PC-3 (cell line): ENCODE data around the gene SLC25A17. TPM values are rescaled to one million over a fixed set of nuclear protein-coding genes. Genes with fewer than 3 reads are reported as not detected.

ENCODE experiments used
- ATAC-seq: fragments of 200-7000 bp; cut with Tn5 transposase; 2 replicates; pipeline ENCODE4 v1.9.1; 2020; ENCODE audit warnings: mild to moderate bottlenecking, moderate library complexity
- BruUV-seq: library from RNA; stranded (reverse); fragments of 400-500 nt; replicated peaks from 2 replicates; lab custom pipeline; 2021; lab: Mats Ljungman, UMichigan
- CTCF ChIA-PET: fragments of 300-600 bp; sonication (Branson Sonifier 250); formaldehyde crosslinking; loops from one replicate; lab custom pipeline; 2022; ENCODE audit warnings: antibody characterized with exemption; lab: Charles Lee
- POLR2A ChIA-PET: fragments of 300-600 bp; sonication (Branson Sonifier 250); formaldehyde crosslinking; loops from one replicate; lab custom pipeline; 2022; ENCODE audit warnings: antibody characterized with exemption; ENCODE audit not compliant: unreplicated experiment; lab: Charles Lee
- DNase-seq: peaks from one replicate; pipeline ENCODE4 v3.0.0-alpha.2; 2015
- H2AFZ ChIP-seq: fragments of 300-600 bp; sonication (generic); 2 replicates; pipeline ENCODE4 v1.6.0; 2016; ENCODE audit warnings: antibody characterized with exemption, low read length
- H3F3A ChIP-seq: fragments of 300-600 bp; sonication (generic); one replicate; pipeline ENCODE4 v1.6.0; 2017; ENCODE audit warnings: antibody characterized with exemption, low read length, control low read depth, mild to moderate bottlenecking; ENCODE audit not compliant: unreplicated experiment
- H3K27ac ChIP-seq: fragments of 300-600 bp; sonication (generic); 2 replicates; pipeline ENCODE4 v1.5.1; 2016; ENCODE audit warnings: mild to moderate bottlenecking, low read length
- H3K27me3 ChIP-seq: fragments of 300-600 bp; sonication (generic); 2 replicates; pipeline ENCODE4 v1.6.1; 2016; ENCODE audit warnings: low read length, mixed read lengths
- H3K36me3 ChIP-seq: fragments of 300-600 bp; sonication (generic); 2 replicates; pipeline ENCODE4 v1.6.1; 2016; ENCODE audit warnings: low read depth, mixed run types, low read length, mixed read lengths
- H3K4me1 ChIP-seq: fragments of 300-600 bp; sonication (generic); 2 replicates; pipeline ENCODE4 v1.5.1; 2016; ENCODE audit warnings: low read length; ENCODE audit not compliant: insufficient read depth
- H3K4me2 ChIP-seq: fragments of 300-600 bp; sonication (generic); 2 replicates; pipeline ENCODE4 v1.6.0; 2016; ENCODE audit warnings: low read length
- H3K4me3 ChIP-seq: fragments of 300-600 bp; sonication (generic); 2 replicates; pipeline ENCODE4 v1.5.1; 2016; ENCODE audit warnings: mild to moderate bottlenecking, low read length, mixed read lengths
- H3K79me2 ChIP-seq: fragments of 300-600 bp; sonication (generic); 2 replicates; pipeline ENCODE4 v1.6.1; 2017; ENCODE audit warnings: low read length, mixed read lengths
- H3K9ac ChIP-seq: fragments of 300-600 bp; sonication (generic); 2 replicates; pipeline ENCODE4 v1.6.0; 2016; ENCODE audit warnings: mild to moderate bottlenecking, low read length
- H3K9me2 ChIP-seq: fragments of 300-600 bp; sonication (generic); replicated peaks from 2 replicates; pipeline ENCODE4 v1.6.1; 2016; ENCODE audit warnings: mixed run types, low read length, mixed read lengths
- H3K9me3 ChIP-seq: fragments of 300-600 bp; sonication (generic); 2 replicates; pipeline ENCODE4 v1.6.1; 2016; ENCODE audit warnings: low read length, mixed read lengths
- H4K20me1 ChIP-seq: fragments of 300-600 bp; sonication (generic); 2 replicates; pipeline ENCODE4 v1.6.1; 2016; ENCODE audit warnings: low read length, mixed read lengths
- EZH2 ChIP-seq: fragments of 300-600 bp; sonication (generic); IDR thresholded peaks from one replicate; pipeline ENCODE4 v1.6.1; 2017; ENCODE audit warnings: antibody characterized with exemption, mild to moderate bottlenecking, low read length; ENCODE audit not compliant: unreplicated experiment
- EZH2phosphoT487 ChIP-seq: fragments of 300-600 bp; sonication (generic); IDR thresholded peaks from 2 replicates; pipeline ENCODE4 v1.6.1; 2018; ENCODE audit warnings: mild to moderate bottlenecking, antibody characterized with exemption, low read length, borderline replicate concordance
- intact Hi-C: fragments of 100-400 bp; cut with micrococcal nuclease; formaldehyde crosslinking; loops from 2 replicates; pipeline ENCODE4 v1.9.0; 2023
- total RNA-seq: library from RNA; depleted of rRNA; stranded (reverse); fragments of >200 nt; gene quantifications from 2 replicates; pipeline ENCODE4 v1.2.3, GENCODE V29; 2014
- TF ChIP-seq, protein P1 (sequence below): fragments of 300-600 bp; sonication (generic); conservative IDR thresholded peaks from 2 replicates; pipeline ENCODE4 v1.5.1; 2017; ENCODE audit warnings: antibody characterized with exemption, low read depth, mild to moderate bottlenecking, low read length

Gene SLC25A17
- total RNA-seq, 1 experiment from 2014 or later = 18.3 TPM

- peak; percentile 12 for DNase-seq
- no peak overlapping the region for H3K4me3 ChIP-seq
- ChIA-PET POLR2A (no interaction called here), CTCF (no interaction called here)
- H3K4me2 ChIP-seq = no peak overlapping the region
- no peaks in the 10 kb centered on the region for H4K20me1 ChIP-seq
- H3K9me2 ChIP-seq = no peaks in the 10 kb centered on the region
- H3K79me2 ChIP-seq = no peaks in the 10 kb centered on the region
- intact Hi-C loops = no loop called here
- no peak overlapping the region for H3K9ac ChIP-seq
- BruUV-seq = no TSS peak
- H3F3A ChIP-seq = no peaks in the 10 kb centered on the region
- peak; percentile 48 for ATAC-seq
- H3K4me1 ChIP-seq = peaks cover 7% of the 10 kb centered on the region; the same call in 1 of the 2 replicates
- H3K27me3 ChIP-seq = no peaks in the 10 kb centered on the region
- no peaks in the 10 kb centered on the region for H3K36me3 ChIP-seq
- H2AFZ ChIP-seq = no peak overlapping the region
- H3K27ac ChIP-seq = no peak overlapping the region
- TF ChIP-seq EZH2phosphoT487 (no peak), EZH2 (no peak)
- TF ChIP-seq, protein P1, sequence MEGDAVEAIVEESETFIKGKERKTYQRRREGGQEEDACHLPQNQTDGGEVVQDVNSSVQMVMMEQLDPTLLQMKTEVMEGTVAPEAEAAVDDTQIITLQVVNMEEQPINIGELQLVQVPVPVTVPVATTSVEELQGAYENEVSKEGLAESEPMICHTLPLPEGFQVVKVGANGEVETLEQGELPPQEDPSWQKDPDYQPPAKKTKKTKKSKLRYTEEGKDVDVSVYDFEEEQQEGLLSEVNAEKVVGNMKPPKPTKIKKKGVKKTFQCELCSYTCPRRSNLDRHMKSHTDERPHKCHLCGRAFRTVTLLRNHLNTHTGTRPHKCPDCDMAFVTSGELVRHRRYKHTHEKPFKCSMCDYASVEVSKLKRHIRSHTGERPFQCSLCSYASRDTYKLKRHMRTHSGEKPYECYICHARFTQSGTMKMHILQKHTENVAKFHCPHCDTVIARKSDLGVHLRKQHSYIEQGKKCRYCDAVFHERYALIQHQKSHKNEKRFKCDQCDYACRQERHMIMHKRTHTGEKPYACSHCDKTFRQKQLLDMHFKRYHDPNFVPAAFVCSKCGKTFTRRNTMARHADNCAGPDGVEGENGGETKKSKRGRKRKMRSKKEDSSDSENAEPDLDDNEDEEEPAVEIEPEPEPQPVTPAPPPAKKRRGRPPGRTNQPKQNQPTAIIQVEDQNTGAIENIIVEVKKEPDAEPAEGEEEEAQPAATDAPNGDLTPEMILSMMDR = no peak
- no peaks in the 10 kb centered on the region for H3K9me3 ChIP-seq
Observed at GRCh38 chr22:40797427-40797826, 21.7 kb downstream of the SLC25A17 start.

- POLR2A ChIA-PET = no interaction called here
- TF ChIP-seq EZH2 = no peak
- TF ChIP-seq EZH2phosphoT487 = no peak
- TF ChIP-seq, protein P1 = no peak
- ATAC-seq (no peak), DNase-seq (no peak)
- H3K79me2 ChIP-seq = no peaks in the 10 kb centered on the region
- H2AFZ ChIP-seq = no peak overlapping the region
- no peaks in the 10 kb centered on the region for H4K20me1 ChIP-seq
- no peak overlapping the region for H3K4me3 ChIP-seq
- H3K27me3 ChIP-seq = no peaks in the 10 kb centered on the region
- CTCF ChIA-PET = no interaction called here
- intact Hi-C loops = no loop called here
- BruUV-seq = no TSS peak
- H3K4me1 ChIP-seq = no peaks in the 10 kb centered on the region
- H3K36me3 ChIP-seq = peaks cover 5% of the 10 kb centered on the region; the same call in 1 of the 2 replicates
- H3K4me2 ChIP-seq = no peak overlapping the region
- no peak overlapping the region for H3K27ac ChIP-seq
- H3K9ac ChIP-seq = no peak overlapping the region
- H3K9me3 ChIP-seq = no peaks in the 10 kb centered on the region
- H3F3A ChIP-seq = no peaks in the 10 kb centered on the region
- H3K9me2 ChIP-seq = no peaks in the 10 kb centered on the region
Observed at GRCh38 chr22:40792451-40792850, 26.7 kb downstream of the SLC25A17 start.

DNA sequence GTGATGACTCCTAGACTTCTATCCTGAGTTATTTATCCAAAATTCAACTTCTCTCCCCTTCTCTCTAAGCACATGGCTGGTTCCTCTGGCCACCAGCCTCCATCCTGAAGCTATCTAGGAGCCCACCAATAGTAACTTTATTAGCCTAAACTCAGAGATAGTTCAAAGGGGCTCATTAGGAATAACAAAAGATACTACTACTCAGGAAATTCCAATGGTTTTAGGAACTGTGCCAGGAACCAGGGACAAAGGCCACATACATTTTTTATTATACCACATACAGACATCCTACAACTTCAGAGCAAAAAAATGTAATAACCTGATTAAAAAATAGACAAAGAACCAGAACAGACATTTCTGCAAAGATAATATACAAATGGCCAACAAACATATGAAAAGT lies 27.9 kb downstream of the SLC25A17 start:
- H3K27me3 ChIP-seq = no peaks in the 10 kb centered on the region
- H3K27ac ChIP-seq = no peak overlapping the region
- no peaks in the 10 kb centered on the region for H3K79me2 ChIP-seq
- no peak overlapping the region for H3K4me3 ChIP-seq
- H3K9me2 ChIP-seq = no peaks in the 10 kb centered on the region
- no peak for ATAC-seq
- H3F3A ChIP-seq = no peaks in the 10 kb centered on the region
- H3K4me1 ChIP-seq = no peaks in the 10 kb centered on the region
- ChIA-PET CTCF (no interaction called here), POLR2A (no interaction called here)
- H3K9me3 ChIP-seq = no peaks in the 10 kb centered on the region
- no TSS peak for BruUV-seq
- DNase-seq = no peak
- no peak overlapping the region for H2AFZ ChIP-seq
- H3K9ac ChIP-seq = no peak overlapping the region
- peaks cover 5% of the 10 kb centered on the region; the same call in 1 of the 2 replicates for H3K36me3 ChIP-seq
- intact Hi-C loops = no loop called here
- no peaks in the 10 kb centered on the region for H4K20me1 ChIP-seq
- TF ChIP-seq, protein P1 = no peak
- H3K4me2 ChIP-seq = no peak overlapping the region
